ENCODE data around the gene ZNF236.

ZNF236 gene

GRCh38 chr18:77004555-77005380, 182.4 kb downstream of the ZNF236 start:
- Histone ChIP-seq H3K4me3 (ENCODE audit: low read length) (no peak overlapping the region), H3K36me3 (ENCODE audit: control insufficient read depth, insufficient read depth, low read length) (no peaks in the 10 kb centered on the region), H3K27ac (ENCODE audit: low read length) (no peak overlapping the region), H3K9me3 (ENCODE audit: control insufficient read depth, insufficient read depth, low read length) (no peaks in the 10 kb centered on the region), H3K27me3 (ENCODE audit: control insufficient read depth, insufficient read depth, low read length) (no peaks in the 10 kb centered on the region), H3K4me1 (ENCODE audit: control insufficient read depth, insufficient read depth, low read length) (peaks cover 5% of the 10 kb centered on the region)
- DNase-seq (ENCODE audit: low read depth, low spot score), result no peak
- WGBS (ENCODE audit: insufficient coverage, insufficient read length), result no CpG with 5 or more reads among the region's 26 CpGs

GRCh38 chr18:77005651-77006195, 183.4 kb downstream of the ZNF236 start:
- H3K36me3 ChIP-seq (ENCODE audit: control insufficient read depth, insufficient read depth, low read length), result no peaks in the 10 kb centered on the region
- no CpG with 5 or more reads among the region's 11 CpGs for WGBS (ENCODE audit: insufficient coverage, insufficient read length)
- H3K27me3 ChIP-seq (ENCODE audit: control insufficient read depth, insufficient read depth, low read length), result no peaks in the 10 kb centered on the region
- no peak for DNase-seq (ENCODE audit: low read depth, low spot score)
- no peak overlapping the region for H3K4me3 ChIP-seq (ENCODE audit: low read length)
- peaks cover 5% of the 10 kb centered on the region for H3K4me1 ChIP-seq (ENCODE audit: control insufficient read depth, insufficient read depth, low read length)
- H3K27ac ChIP-seq (ENCODE audit: low read length), result no peak overlapping the region
- H3K9me3 ChIP-seq (ENCODE audit: control insufficient read depth, insufficient read depth, low read length), result no peaks in the 10 kb centered on the region

GRCh38 chr18:77006305-77007175, 184.2 kb downstream of the ZNF236 start:
- Histone ChIP-seq H3K36me3 (ENCODE audit: control insufficient read depth, insufficient read depth, low read length) (no peaks in the 10 kb centered on the region), H3K4me3 (ENCODE audit: low read length) (no peak overlapping the region), H3K27me3 (ENCODE audit: control insufficient read depth, insufficient read depth, low read length) (no peaks in the 10 kb centered on the region), H3K27ac (ENCODE audit: low read length) (no peak overlapping the region), H3K9me3 (ENCODE audit: control insufficient read depth, insufficient read depth, low read length) (no peaks in the 10 kb centered on the region), H3K4me1 (ENCODE audit: control insufficient read depth, insufficient read depth, low read length) (peaks cover 9% of the 10 kb centered on the region)
- no peak for DNase-seq (ENCODE audit: low read depth, low spot score)
- no CpG with 5 or more reads among the region's 29 CpGs for WGBS (ENCODE audit: insufficient coverage, insufficient read length)

- H3K9me3 ChIP-seq (ENCODE audit: control insufficient read depth, insufficient read depth, low read length), result no peaks in the 10 kb centered on the region
- DNase-seq (ENCODE audit: low read depth, low spot score), result no peak
- peaks cover 9% of the 10 kb centered on the region for H3K4me1 ChIP-seq (ENCODE audit: control insufficient read depth, insufficient read depth, low read length)
- no peak overlapping the region for H3K4me3 ChIP-seq (ENCODE audit: low read length)
- no peak overlapping the region for H3K27ac ChIP-seq (ENCODE audit: low read length)
- no peaks in the 10 kb centered on the region for H3K36me3 ChIP-seq (ENCODE audit: control insufficient read depth, insufficient read depth, low read length)
- no CpG with 5 or more reads among the region's 12 CpGs for WGBS (ENCODE audit: insufficient coverage, insufficient read length)
- H3K27me3 ChIP-seq (ENCODE audit: control insufficient read depth, insufficient read depth, low read length), result no peaks in the 10 kb centered on the region
Observed at GRCh38 chr18:77007251-77007650, 184.9 kb downstream of the ZNF236 start.

GRCh38 chr18:77008006-77008405, 185.6 kb downstream of the ZNF236 start:
- no peak for DNase-seq (ENCODE audit: low read depth, low spot score)
- Histone ChIP-seq H3K9me3 (ENCODE audit: control insufficient read depth, insufficient read depth, low read length) (no peaks in the 10 kb centered on the region), H3K36me3 (ENCODE audit: control insufficient read depth, insufficient read depth, low read length) (no peaks in the 10 kb centered on the region), H3K4me1 (ENCODE audit: control insufficient read depth, insufficient read depth, low read length) (peaks cover 9% of the 10 kb centered on the region), H3K27me3 (ENCODE audit: control insufficient read depth, insufficient read depth, low read length) (no peaks in the 10 kb centered on the region), H3K4me3 (ENCODE audit: low read length) (no peak overlapping the region), H3K27ac (ENCODE audit: low read length) (no peak overlapping the region)
- no CpG with 5 or more reads among the region's 13 CpGs for WGBS (ENCODE audit: insufficient coverage, insufficient read length)

GRCh38 chr18:77008576-77009315, 186.4 kb downstream of the ZNF236 start:
- Histone ChIP-seq H3K27me3 (ENCODE audit: control insufficient read depth, insufficient read depth, low read length) (no peaks in the 10 kb centered on the region), H3K9me3 (ENCODE audit: control insufficient read depth, insufficient read depth, low read length) (no peaks in the 10 kb centered on the region), H3K4me3 (ENCODE audit: low read length) (no peak overlapping the region), H3K36me3 (ENCODE audit: control insufficient read depth, insufficient read depth, low read length) (no peaks in the 10 kb centered on the region), H3K4me1 (ENCODE audit: control insufficient read depth, insufficient read depth, low read length) (peaks cover 9% of the 10 kb centered on the region), H3K27ac (ENCODE audit: low read length) (no peak overlapping the region)
- WGBS (ENCODE audit: insufficient coverage, insufficient read length), result no CpG with 5 or more reads among the region's 23 CpGs
- no peak for DNase-seq (ENCODE audit: low read depth, low spot score)

- Histone ChIP-seq H3K27ac (ENCODE audit: low read length) (no peak overlapping the region), H3K27me3 (ENCODE audit: control insufficient read depth, insufficient read depth, low read length) (no peaks in the 10 kb centered on the region), H3K36me3 (ENCODE audit: control insufficient read depth, insufficient read depth, low read length) (no peaks in the 10 kb centered on the region), H3K4me3 (ENCODE audit: low read length) (no peak overlapping the region), H3K4me1 (ENCODE audit: control insufficient read depth, insufficient read depth, low read length) (peaks cover 9% of the 10 kb centered on the region), H3K9me3 (ENCODE audit: control insufficient read depth, insufficient read depth, low read length) (no peaks in the 10 kb centered on the region)
- WGBS (ENCODE audit: insufficient coverage, insufficient read length), result no CpG with 5 or more reads among the region's 19 CpGs
- DNase-seq (ENCODE audit: low read depth, low spot score), result no peak
Observed at GRCh38 chr18:77009675-77010074, 187.3 kb downstream of the ZNF236 start.

GRCh38 chr18:77012120-77012519, 189.8 kb downstream of the ZNF236 start:
- H3K27ac ChIP-seq (ENCODE audit: low read length), result no peak overlapping the region
- peaks cover 9% of the 10 kb centered on the region for H3K4me1 ChIP-seq (ENCODE audit: control insufficient read depth, insufficient read depth, low read length)
- no CpG with 5 or more reads among the region's 8 CpGs for WGBS (ENCODE audit: insufficient coverage, insufficient read length)
- no peak overlapping the region for H3K4me3 ChIP-seq (ENCODE audit: low read length)
- H3K9me3 ChIP-seq (ENCODE audit: control insufficient read depth, insufficient read depth, low read length), result no peaks in the 10 kb centered on the region
- H3K27me3 ChIP-seq (ENCODE audit: control insufficient read depth, insufficient read depth, low read length), result no peaks in the 10 kb centered on the region
- H3K36me3 ChIP-seq (ENCODE audit: control insufficient read depth, insufficient read depth, low read length), result no peaks in the 10 kb centered on the region
- DNase-seq (ENCODE audit: low read depth, low spot score), result no peak

GRCh38 chr18:77012806-77013541, 190.6 kb downstream of the ZNF236 start:
- Histone ChIP-seq H3K36me3 (ENCODE audit: control insufficient read depth, insufficient read depth, low read length) (no peaks in the 10 kb centered on the region), H3K4me1 (ENCODE audit: control insufficient read depth, insufficient read depth, low read length) (peaks cover 5% of the 10 kb centered on the region), H3K27me3 (ENCODE audit: control insufficient read depth, insufficient read depth, low read length) (no peaks in the 10 kb centered on the region), H3K9me3 (ENCODE audit: control insufficient read depth, insufficient read depth, low read length) (no peaks in the 10 kb centered on the region), H3K4me3 (ENCODE audit: low read length) (no peak overlapping the region), H3K27ac (ENCODE audit: low read length) (no peak overlapping the region)
- no peak for DNase-seq (ENCODE audit: low read depth, low spot score)
- WGBS (ENCODE audit: insufficient coverage, insufficient read length), result no CpG with 5 or more reads among the region's 6 CpGs

Data from iPS DF 6.9 (cell line).